BLaER1 treated with 17β-estradiol and CSF1 and Interleukin-3, amounts not matched to agents 10 nM and 100 nM (cell line): Measurements from ENCODE around the gene PER1.

Experiments used
- H3K27ac ChIP-seq, 11 experiments: shearing (Covaris generic); formaldehyde crosslinking; 2 replicates each; pipeline ENCODE4 v1.8.1; 2022
- H3K27me3 ChIP-seq, 11 experiments: shearing (Covaris generic); formaldehyde crosslinking; 2 replicates each; pipeline ENCODE4 v1.8.1; 2022
- H3K36me3 ChIP-seq, 11 experiments: shearing (Covaris generic); formaldehyde crosslinking; 2 replicates each; pipeline ENCODE4 v1.8.1; 2022
- H3K4me1 ChIP-seq, 10 experiments: shearing (Covaris generic); formaldehyde crosslinking; 2 replicates each; pipeline ENCODE4 v1.8.1; 2022
- H3K4me2 ChIP-seq, 11 experiments: shearing (Covaris generic); formaldehyde crosslinking; 2 replicates each; pipeline ENCODE4 v1.8.1; 2022
- H3K4me3 ChIP-seq, 10 experiments: shearing (Covaris generic); formaldehyde crosslinking; 2 replicates each; pipeline ENCODE4 v1.8.1; 2022
- H3K9ac ChIP-seq, 11 experiments: shearing (Covaris generic); formaldehyde crosslinking; 2 replicates each; pipeline ENCODE4 v1.8.1; 2022
- H3K9me3 ChIP-seq, 11 experiments: shearing (Covaris generic); formaldehyde crosslinking; replicated peaks in 1 of 11; 2 replicates each; pipeline ENCODE4 v1.8.1; 2022
- H4K20me1 ChIP-seq, 11 experiments: shearing (Covaris generic); formaldehyde crosslinking; 2 replicates each; pipeline ENCODE4 v1.8.1; 2022
- Cebpa-rat ChIP-seq, 11 experiments: shearing (Covaris generic); IDR thresholded peaks; 2 replicates each; pipeline ENCODE4 v1.8.1; 2022

Gene PER1

GRCh38 chr17:8153525-8153956 lies 1.3 kb upstream of the PER1 start:
- Histone ChIP-seq H3K27me3 (no peaks in the 10 kb centered on the region), H3K9me3 (no peaks in the 10 kb centered on the region), H3K9ac (peak overlapping the region; percentile 47 to 87 (median 72)), H3K4me1 (peaks cover 58 to 75% (median 66%) of the 10 kb centered on the region in 10 experiments), H3K4me3 (peak overlapping the region in 3 of 10 experiments; percentile 16 to 25 (median 20); a peak in 4 of 20 replicates), H3K27ac (peak overlapping the region; percentile 27 to 97 (median 87); a peak in 21 of 22 replicates), H4K20me1 (peaks cover 15 to 43% (median 22%) of the 10 kb centered on the region in 11 experiments), H3K36me3 (peaks cover 15 to 27% (median 21%) of the 10 kb centered on the region in 11 experiments), H3K4me2 (peak overlapping the region; percentile 82 to 99 (median 97))
- TF ChIP-seq Cebpa-rat (IDR thresholded peaks at IDR 0.05), result no peak

- H3K36me3 ChIP-seq, result peaks cover 20 to 30% (median 26%) of the 10 kb centered on the region in 11 experiments
- H3K27ac ChIP-seq, result peak overlapping the region in 10 of 11 experiments; percentile 86 to 97 (median 90); a peak in 17 of 22 replicates
- H3K27me3 ChIP-seq, result no peaks in the 10 kb centered on the region
- no peaks in the 10 kb centered on the region for H3K9me3 ChIP-seq
- H3K4me1 ChIP-seq, result peaks cover 58 to 70% (median 61%) of the 10 kb centered on the region in 10 experiments
- peak overlapping the region; percentile 82 to 99 (median 97) for H3K4me2 ChIP-seq
- H3K4me3 ChIP-seq, result peak overlapping the region in 1 of 10 experiments; percentile 73; a peak in 2 of 20 replicates
- H4K20me1 ChIP-seq, result peaks cover 16 to 48% (median 27%) of the 10 kb centered on the region in 11 experiments
- no peak for TF ChIP-seq Cebpa-rat (IDR thresholded peaks at IDR 0.05)
- H3K9ac ChIP-seq, result peak overlapping the region in 8 of 11 experiments; percentile 53 to 87 (median 74); a peak in 8 of 22 replicates
Observed at GRCh38 chr17:8153031-8153451, 837 bp upstream of the PER1 start.

- H4K20me1 ChIP-seq, result peaks cover 16 to 62% (median 40%) of the 10 kb centered on the region in 11 experiments
- H3K4me1 ChIP-seq, result peaks cover 47 to 63% (median 51%) of the 10 kb centered on the region in 10 experiments
- no peaks in the 10 kb centered on the region for H3K9me3 ChIP-seq
- peak overlapping the region; percentile 84 to 96 (median 87) for H3K9ac ChIP-seq
- peak overlapping the region; percentile 82 to 99 (median 97) for H3K4me2 ChIP-seq
- peaks cover 34 to 41% (median 40%) of the 10 kb centered on the region in 11 experiments for H3K36me3 ChIP-seq
- peak overlapping the region; percentile 85 to 97 (median 88) for H3K27ac ChIP-seq
- H3K4me3 ChIP-seq, result peak overlapping the region; percentile 60 to 92 (median 80)
- H3K27me3 ChIP-seq, result no peaks in the 10 kb centered on the region
- TF ChIP-seq Cebpa-rat (IDR thresholded peaks at IDR 0.05), result no peak
Observed at GRCh38 chr17:8151641-8152111, 528 bp downstream of the PER1 start.

- peaks cover 39 to 45% (median 45%) of the 10 kb centered on the region in 11 experiments for H3K36me3 ChIP-seq
- H3K9me3 ChIP-seq, result no peaks in the 10 kb centered on the region
- H3K4me3 ChIP-seq, result peak overlapping the region; percentile 60 to 92 (median 80)
- H3K27me3 ChIP-seq, result no peaks in the 10 kb centered on the region
- peak overlapping the region; percentile 84 to 96 (median 87) for H3K9ac ChIP-seq
- TF ChIP-seq Cebpa-rat (IDR thresholded peaks at IDR 0.05), result no peak
- peak overlapping the region; percentile 85 to 97 (median 88) for H3K27ac ChIP-seq
- peaks cover 47 to 63% (median 51%) of the 10 kb centered on the region in 10 experiments for H3K4me1 ChIP-seq
- H4K20me1 ChIP-seq, result peaks cover 16 to 67% (median 44%) of the 10 kb centered on the region in 11 experiments
- peak overlapping the region; percentile 82 to 99 (median 97) for H3K4me2 ChIP-seq
Observed at GRCh38 chr17:8151120-8151640, 1.0 kb downstream of the PER1 start.

- H3K9ac ChIP-seq, result peak overlapping the region; percentile 84 to 96 (median 87)
- no peak for TF ChIP-seq Cebpa-rat (IDR thresholded peaks at IDR 0.05)
- peaks cover 41 to 56% (median 45%) of the 10 kb centered on the region in 10 experiments for H3K4me1 ChIP-seq
- no peaks in the 10 kb centered on the region for H3K27me3 ChIP-seq
- H3K4me3 ChIP-seq, result peak overlapping the region; percentile 60 to 92 (median 80)
- peak overlapping the region; percentile 82 to 99 (median 97) for H3K4me2 ChIP-seq
- peaks cover 46 to 53% (median 52%) of the 10 kb centered on the region in 11 experiments for H3K36me3 ChIP-seq
- no peaks in the 10 kb centered on the region for H3K9me3 ChIP-seq
- H3K27ac ChIP-seq, result peak overlapping the region; percentile 69 to 97 (median 88)
- H4K20me1 ChIP-seq, result peaks cover 16 to 69% (median 51%) of the 10 kb centered on the region in 11 experiments
Observed at GRCh38 chr17:8150194-8151119, 1.7 kb downstream of the PER1 start.

- H3K4me2 ChIP-seq, result peak overlapping the region; percentile 82 to 99 (median 97); a peak in 14 of 22 replicates
- no peaks in the 10 kb centered on the region for H3K27me3 ChIP-seq
- peak overlapping the region in 1 of 11 experiments; percentile 91; a peak in 5 of 22 replicates for H3K27ac ChIP-seq
- peaks cover 16 to 72% (median 54%) of the 10 kb centered on the region in 11 experiments for H4K20me1 ChIP-seq
- TF ChIP-seq Cebpa-rat (IDR thresholded peaks at IDR 0.05), result no peak
- H3K9me3 ChIP-seq, result no peaks in the 10 kb centered on the region
- peak overlapping the region in 10 of 11 experiments; percentile 0 to 96 (median 87); a peak in 10 of 22 replicates for H3K9ac ChIP-seq
- peaks cover 33 to 47% (median 36%) of the 10 kb centered on the region in 10 experiments for H3K4me1 ChIP-seq
- peaks cover 53 to 61% (median 59%) of the 10 kb centered on the region in 11 experiments for H3K36me3 ChIP-seq
- no peak overlapping the region; a peak in 1 of 20 replicates for H3K4me3 ChIP-seq
Observed at GRCh38 chr17:8149419-8150193, 2.6 kb downstream of the PER1 start.

- H3K4me1 ChIP-seq, result peaks cover 24 to 37% (median 26%) of the 10 kb centered on the region in 10 experiments
- H3K4me3 ChIP-seq, result no peak overlapping the region
- H3K9me3 ChIP-seq, result no peaks in the 10 kb centered on the region
- peaks cover 16 to 82% (median 59%) of the 10 kb centered on the region in 11 experiments for H4K20me1 ChIP-seq
- no peaks in the 10 kb centered on the region for H3K27me3 ChIP-seq
- H3K36me3 ChIP-seq, result peaks cover 62 to 72% (median 70%) of the 10 kb centered on the region in 11 experiments
- H3K9ac ChIP-seq, result peak overlapping the region in 3 of 11 experiments; percentile 2 to 12 (median 7); a peak in 2 of 22 replicates
- H3K4me2 ChIP-seq, result no peak overlapping the region
- TF ChIP-seq Cebpa-rat (IDR thresholded peaks at IDR 0.05), result no peak
- H3K27ac ChIP-seq, result no peak overlapping the region
Observed at GRCh38 chr17:8148560-8148959, 3.6 kb downstream of the PER1 start.
